Activated naive CD4-positive, alpha-beta T cell treated with anti-CD3 and anti-CD28 coated beads, Interleukin-2, amount 50 U/mL, for 24 hours (primary cell): Measurements from ENCODE around the gene GJA3.

Experiments
- H3K27ac Mint-ChIP-seq: one replicate; pipeline ENCODE4 v1.8.0; 2021; ENCODE audit warnings: mild to moderate bottlenecking, mixed read lengths
- H3K27me3 Mint-ChIP-seq: one replicate; pipeline ENCODE4 v1.8.0; 2021; ENCODE audit warnings: mixed read lengths
- H3K36me3 Mint-ChIP-seq: one replicate; pipeline ENCODE4 v1.8.0; 2021; ENCODE audit warnings: mixed read lengths
- H3K4me1 Mint-ChIP-seq: one replicate; pipeline ENCODE4 v1.8.0; 2021; ENCODE audit warnings: mixed read lengths
- H3K4me3 Mint-ChIP-seq: one replicate; pipeline ENCODE4 v1.8.0; 2021; ENCODE audit warnings: mild to moderate bottlenecking, mixed read lengths
- H3K9me3 Mint-ChIP-seq: one replicate; pipeline ENCODE4 v1.8.0; 2021; ENCODE audit warnings: mixed read lengths

Gene GJA3

GRCh38 chr13:20190076-20190475, 29.2 kb upstream of the GJA3 start:
- Mint-ChIP-seq H3K36me3 (no peaks in the 10 kb centered on the region), H3K27me3 (peaks cover 24% of the 10 kb centered on the region), H3K9me3 (no peaks in the 10 kb centered on the region), H3K4me3 (no peak overlapping the region), H3K27ac (no peak overlapping the region), H3K4me1 (peaks cover 18% of the 10 kb centered on the region)

- Mint-ChIP-seq H3K27ac (no peak overlapping the region), H3K9me3 (no peaks in the 10 kb centered on the region), H3K27me3 (peaks cover 12% of the 10 kb centered on the region), H3K4me1 (peaks cover 9% of the 10 kb centered on the region), H3K36me3 (no peaks in the 10 kb centered on the region), H3K4me3 (no peak overlapping the region)
Observed at GRCh38 chr13:20188667-20189553, 28.1 kb upstream of the GJA3 start.

GRCh38 chr13:20186771-20187170, 25.9 kb upstream of the GJA3 start:
- Mint-ChIP-seq H3K36me3 (no peaks in the 10 kb centered on the region), H3K27ac (peak overlapping the region; percentile 1), H3K4me1 (no peaks in the 10 kb centered on the region), H3K9me3 (no peaks in the 10 kb centered on the region), H3K27me3 (peaks cover 10% of the 10 kb centered on the region), H3K4me3 (no peak overlapping the region)

- Mint-ChIP-seq H3K36me3 (no peaks in the 10 kb centered on the region), H3K27ac (no peak overlapping the region), H3K4me3 (no peak overlapping the region), H3K27me3 (peaks cover 11% of the 10 kb centered on the region), H3K9me3 (no peaks in the 10 kb centered on the region), H3K4me1 (no peaks in the 10 kb centered on the region)
Observed at GRCh38 chr13:20185366-20186056, 24.7 kb upstream of the GJA3 start.

- Mint-ChIP-seq H3K4me1 (no peaks in the 10 kb centered on the region), H3K27me3 (peaks cover 28% of the 10 kb centered on the region), H3K36me3 (no peaks in the 10 kb centered on the region), H3K4me3 (no peak overlapping the region), H3K27ac (no peak overlapping the region), H3K9me3 (no peaks in the 10 kb centered on the region)
Observed at GRCh38 chr13:20182231-20182846, 21.5 kb upstream of the GJA3 start.

- Mint-ChIP-seq H3K9me3 (no peaks in the 10 kb centered on the region), H3K36me3 (no peaks in the 10 kb centered on the region), H3K27ac (no peak overlapping the region), H3K27me3 (peaks cover 33% of the 10 kb centered on the region), H3K4me3 (no peak overlapping the region), H3K4me1 (no peaks in the 10 kb centered on the region)
Observed at GRCh38 chr13:20181188-20181587, 20.3 kb upstream of the GJA3 start.

- Mint-ChIP-seq H3K9me3 (no peaks in the 10 kb centered on the region), H3K27ac (no peak overlapping the region), H3K4me1 (peaks cover 15% of the 10 kb centered on the region), H3K4me3 (no peak overlapping the region), H3K27me3 (peaks cover 40% of the 10 kb centered on the region), H3K36me3 (no peaks in the 10 kb centered on the region)
Observed at GRCh38 chr13:20178156-20178555, 17.3 kb upstream of the GJA3 start.

GRCh38 chr13:20177049-20177831, 16.4 kb upstream of the GJA3 start:
- Mint-ChIP-seq H3K4me1 (peaks cover 15% of the 10 kb centered on the region), H3K27me3 (peaks cover 47% of the 10 kb centered on the region), H3K4me3 (no peak overlapping the region), H3K36me3 (no peaks in the 10 kb centered on the region), H3K27ac (no peak overlapping the region), H3K9me3 (no peaks in the 10 kb centered on the region)

- no peaks in the 10 kb centered on the region for H3K9me3 Mint-ChIP-seq
- H3K27me3 Mint-ChIP-seq = peaks cover 42% of the 10 kb centered on the region
- no peaks in the 10 kb centered on the region for H3K36me3 Mint-ChIP-seq
- no peak overlapping the region for H3K4me3 Mint-ChIP-seq
- H3K4me1 Mint-ChIP-seq = peaks cover 15% of the 10 kb centered on the region
- H3K27ac Mint-ChIP-seq = no peak overlapping the region
Observed at GRCh38 chr13:20175907-20176652, 15.2 kb upstream of the GJA3 start.

- H3K4me1 Mint-ChIP-seq = peaks cover 15% of the 10 kb centered on the region
- no peaks in the 10 kb centered on the region for H3K36me3 Mint-ChIP-seq
- H3K27me3 Mint-ChIP-seq = peaks cover 43% of the 10 kb centered on the region
- H3K27ac Mint-ChIP-seq = no peak overlapping the region
- no peak overlapping the region for H3K4me3 Mint-ChIP-seq
- no peaks in the 10 kb centered on the region for H3K9me3 Mint-ChIP-seq
Observed at GRCh38 chr13:20175406-20175794, 14.5 kb upstream of the GJA3 start.

GRCh38 chr13:20174656-20175405, 14.0 kb upstream of the GJA3 start:
- Mint-ChIP-seq H3K36me3 (no peaks in the 10 kb centered on the region), H3K9me3 (no peaks in the 10 kb centered on the region)

GRCh38 chr13:20173116-20173746, 12.4 kb upstream of the GJA3 start:
- no peaks in the 10 kb centered on the region for H3K9me3 Mint-ChIP-seq
- H3K36me3 Mint-ChIP-seq = no peaks in the 10 kb centered on the region
- H3K4me1 Mint-ChIP-seq = peaks cover 15% of the 10 kb centered on the region
- no peak overlapping the region for H3K4me3 Mint-ChIP-seq
- H3K27me3 Mint-ChIP-seq = peaks cover 36% of the 10 kb centered on the region
- no peak overlapping the region for H3K27ac Mint-ChIP-seq

More at GRCh38 chr13:20174656-20175405, 14.0 kb upstream of the GJA3 start:
- H3K4me3 Mint-ChIP-seq = peak overlapping the region; percentile 15
- H3K4me1 Mint-ChIP-seq = peaks cover 15% of the 10 kb centered on the region
- H3K27me3 Mint-ChIP-seq = peaks cover 40% of the 10 kb centered on the region
- peak overlapping the region; percentile 15 for H3K27ac Mint-ChIP-seq

GRCh38 chr13:20171364-20171763, 10.5 kb upstream of the GJA3 start:
- Mint-ChIP-seq H3K27me3 (peaks cover 31% of the 10 kb centered on the region), H3K4me3 (no peak overlapping the region), H3K9me3 (no peaks in the 10 kb centered on the region), H3K4me1 (peaks cover 15% of the 10 kb centered on the region), H3K36me3 (no peaks in the 10 kb centered on the region), H3K27ac (no peak overlapping the region)

- Mint-ChIP-seq H3K27ac (no peak overlapping the region), H3K36me3 (no peaks in the 10 kb centered on the region), H3K4me1 (peaks cover 15% of the 10 kb centered on the region), H3K4me3 (no peak overlapping the region), H3K27me3 (peaks cover 30% of the 10 kb centered on the region), H3K9me3 (no peaks in the 10 kb centered on the region)
Observed at GRCh38 chr13:20170921-20171320, 10.1 kb upstream of the GJA3 start.
